ENCODE measurements around the gene ARHGEF9. TPM values are rescaled to one million over a fixed set of nuclear protein-coding genes. Genes with fewer than 3 reads are reported as not detected.

ARHGEF9 gene
- total RNA-seq, 2 donors from 2014 or later, result 5.4 to 64.6 TPM

GRCh38 chrX:63744850-63745394 is 40.1 kb downstream of the ARHGEF9 start:
- no peaks in the 10 kb centered on the region for H3K9me3 ChIP-seq
- ATAC-seq, result no peak
- H3K36me3 ChIP-seq (replicated peaks in 1 of 2; ENCODE audit: insufficient read depth in 1 of 2, low read depth in 2 of 2), result no peaks in the 10 kb centered on the region
- no peak overlapping the region for H3K27ac ChIP-seq
- no peak overlapping the region for H3K4me3 ChIP-seq
- 79% methylated on average over 2 of the region's 2 CpGs; no CpG with 5 or more reads in 1 of the 2 donors for WGBS, 2 donors
- no peak for DNase-seq
- no peaks in the 10 kb centered on the region for H3K27me3 ChIP-seq
- intact Hi-C loops (cut with DNase I), result no loop called here
- TF ChIP-seq CTCF (IDR thresholded peaks at IDR 0.05), result no peak
- no peak for TF ChIP-seq POLR2A (IDR thresholded peaks at IDR 0.05)
- H3K4me1 ChIP-seq, result no peaks in the 10 kb centered on the region

GRCh38 chrX:63743596-63743995 is 41.4 kb downstream of the ARHGEF9 start:
- intact Hi-C loops (cut with DNase I), result no loop called here
- no peak overlapping the region for H3K4me3 ChIP-seq
- H3K36me3 ChIP-seq (replicated peaks in 1 of 2; ENCODE audit: insufficient read depth in 1 of 2, low read depth in 2 of 2), result no peaks in the 10 kb centered on the region
- no peak overlapping the region for H3K27ac ChIP-seq
- WGBS, 2 donors, result 78 to 81% methylated on average over 2 of the region's 2 CpGs
- H3K27me3 ChIP-seq, result no peaks in the 10 kb centered on the region
- TF ChIP-seq POLR2A (IDR thresholded peaks at IDR 0.05), result no peak
- TF ChIP-seq CTCF (IDR thresholded peaks at IDR 0.05), result no peak
- ATAC-seq (no peak), DNase-seq (no peak)
- no peaks in the 10 kb centered on the region for H3K4me1 ChIP-seq
- no peaks in the 10 kb centered on the region for H3K9me3 ChIP-seq

- no peaks in the 10 kb centered on the region for H3K9me3 ChIP-seq
- WGBS, 2 donors, result 82 to 100% methylated on average over 1 to 2 of the region's 2 CpGs
- DNase-seq, result no peak
- no peak for ATAC-seq
- intact Hi-C loops (cut with DNase I), result no loop called here
- no peaks in the 10 kb centered on the region for H3K27me3 ChIP-seq
- no peak overlapping the region for H3K4me3 ChIP-seq
- no peaks in the 10 kb centered on the region for H3K4me1 ChIP-seq
- H3K36me3 ChIP-seq (replicated peaks in 1 of 2; ENCODE audit: insufficient read depth in 1 of 2, low read depth in 2 of 2), result no peaks in the 10 kb centered on the region
- no peak overlapping the region for H3K27ac ChIP-seq
- no peak for TF ChIP-seq POLR2A (IDR thresholded peaks at IDR 0.05)
- TF ChIP-seq CTCF (IDR thresholded peaks at IDR 0.05), result no peak
Measured at GRCh38 chrX:63740382-63740781, 44.6 kb downstream of the ARHGEF9 start.

- DNase-seq (no peak), ATAC-seq (no peak)
- Histone ChIP-seq H3K9me3 (no peaks in the 10 kb centered on the region), H3K4me3 (no peak overlapping the region), H3K27ac (no peak overlapping the region), H3K4me1 (no peaks in the 10 kb centered on the region), H3K27me3 (no peaks in the 10 kb centered on the region), H3K36me3 (replicated peaks in 1 of 2; ENCODE audit: insufficient read depth in 1 of 2, low read depth in 2 of 2) (no peaks in the 10 kb centered on the region)
- intact Hi-C loops (cut with DNase I), result no loop called here
- TF ChIP-seq POLR2A (IDR thresholded peaks at IDR 0.05) (no peak), CTCF (IDR thresholded peaks at IDR 0.05) (no peak)
Measured at GRCh38 chrX:63739885-63740284, 45.1 kb downstream of the ARHGEF9 start.

- H3K4me3 ChIP-seq, result no peak overlapping the region
- 71 to 93% methylated on average over 1 of the region's 1 CpG for WGBS, 2 donors
- H3K9me3 ChIP-seq, result no peaks in the 10 kb centered on the region
- H3K36me3 ChIP-seq (replicated peaks in 1 of 2; ENCODE audit: insufficient read depth in 1 of 2, low read depth in 2 of 2), result no peaks in the 10 kb centered on the region
- intact Hi-C loops (cut with DNase I), result no loop called here
- no peak overlapping the region for H3K27ac ChIP-seq
- no peak for DNase-seq
- no peaks in the 10 kb centered on the region for H3K4me1 ChIP-seq
- ATAC-seq, result no peak
- TF ChIP-seq CTCF (IDR thresholded peaks at IDR 0.05), result no peak
- no peak for TF ChIP-seq POLR2A (IDR thresholded peaks at IDR 0.05)
- H3K27me3 ChIP-seq, result no peaks in the 10 kb centered on the region
Measured at GRCh38 chrX:63738696-63739095, 46.3 kb downstream of the ARHGEF9 start.
